Iris pigment epithelial cell (primary cell): Measurements from ENCODE around the gene DSCAML1.

Experiments
- DNase-seq: peaks from one replicate; pipeline ENCODE4 v3.0.0-alpha.2; 2011; ENCODE audit warnings: low read depth

The DSCAML1 gene

GRCh38 chr11:117585631-117586030 is 211.4 kb downstream of the DSCAML1 start:
- DNase-seq: no peak

- DNase-seq: no peak
Observed at GRCh38 chr11:117584056-117584830, 212.8 kb downstream of the DSCAML1 start.

GRCh38 chr11:117583063-117583801 is 213.8 kb downstream of the DSCAML1 start:
- no peak for DNase-seq

- DNase-seq: no peak
Observed at GRCh38 chr11:117582433-117582832, 214.6 kb downstream of the DSCAML1 start.

- DNase-seq: no peak
Observed at GRCh38 chr11:117580866-117581265, 216.2 kb downstream of the DSCAML1 start.

- no peak for DNase-seq
Observed at GRCh38 chr11:117579161-117579560, 217.9 kb downstream of the DSCAML1 start.

GRCh38 chr11:117575856-117576255 is 221.2 kb downstream of the DSCAML1 start:
- no peak for DNase-seq

GRCh38 chr11:117574551-117574950 is 222.5 kb downstream of the DSCAML1 start:
- no peak for DNase-seq

- no peak for DNase-seq
Observed at GRCh38 chr11:117573326-117573725, 223.7 kb downstream of the DSCAML1 start.

GRCh38 chr11:117572671-117573070 is 224.3 kb downstream of the DSCAML1 start:
- no peak for DNase-seq

- DNase-seq: no peak
Observed at GRCh38 chr11:117572129-117572528, 224.9 kb downstream of the DSCAML1 start.

GRCh38 chr11:117570701-117571100 is 226.3 kb downstream of the DSCAML1 start:
- no peak for DNase-seq

GRCh38 chr11:117569911-117570310 is 227.1 kb downstream of the DSCAML1 start:
- no peak for DNase-seq

GRCh38 chr11:117565709-117566108 is 231.3 kb downstream of the DSCAML1 start:
- DNase-seq: no peak

- no peak for DNase-seq
Observed at GRCh38 chr11:117564321-117564720, 232.7 kb downstream of the DSCAML1 start.

GRCh38 chr11:117563556-117563955 is 233.5 kb downstream of the DSCAML1 start:
- DNase-seq: no peak

GRCh38 chr11:117562136-117562535 is 234.9 kb downstream of the DSCAML1 start:
- DNase-seq: no peak

GRCh38 chr11:117560780-117561530 is 236.1 kb downstream of the DSCAML1 start:
- DNase-seq: no peak

- no peak for DNase-seq
Observed at GRCh38 chr11:117559698-117560097, 237.3 kb downstream of the DSCAML1 start.

- no peak for DNase-seq
Observed at GRCh38 chr11:117557361-117557760, 239.7 kb downstream of the DSCAML1 start.

- DNase-seq: no peak
Observed at GRCh38 chr11:117554601-117555333, 242.2 kb downstream of the DSCAML1 start.

- no peak for DNase-seq
Observed at GRCh38 chr11:117552626-117553025, 244.4 kb downstream of the DSCAML1 start.
